GM21447 (cell line): ENCODE results near the gene CBX8.
A peak's percentile ranks its signal among the peaks of the same experiment; 100 is the strongest.

ENCODE experiments used
- ATAC-seq: cut with Tn5 transposase; IDR thresholded peaks from one replicate; pipeline ENCODE4 v1.9.1; 2021; ENCODE audit not compliant: unreplicated experiment

CBX8 gene

GRCh38 chr17:79808763-79809529, 12.1 kb upstream of the CBX8 start:
- no peak for ATAC-seq

DNA sequence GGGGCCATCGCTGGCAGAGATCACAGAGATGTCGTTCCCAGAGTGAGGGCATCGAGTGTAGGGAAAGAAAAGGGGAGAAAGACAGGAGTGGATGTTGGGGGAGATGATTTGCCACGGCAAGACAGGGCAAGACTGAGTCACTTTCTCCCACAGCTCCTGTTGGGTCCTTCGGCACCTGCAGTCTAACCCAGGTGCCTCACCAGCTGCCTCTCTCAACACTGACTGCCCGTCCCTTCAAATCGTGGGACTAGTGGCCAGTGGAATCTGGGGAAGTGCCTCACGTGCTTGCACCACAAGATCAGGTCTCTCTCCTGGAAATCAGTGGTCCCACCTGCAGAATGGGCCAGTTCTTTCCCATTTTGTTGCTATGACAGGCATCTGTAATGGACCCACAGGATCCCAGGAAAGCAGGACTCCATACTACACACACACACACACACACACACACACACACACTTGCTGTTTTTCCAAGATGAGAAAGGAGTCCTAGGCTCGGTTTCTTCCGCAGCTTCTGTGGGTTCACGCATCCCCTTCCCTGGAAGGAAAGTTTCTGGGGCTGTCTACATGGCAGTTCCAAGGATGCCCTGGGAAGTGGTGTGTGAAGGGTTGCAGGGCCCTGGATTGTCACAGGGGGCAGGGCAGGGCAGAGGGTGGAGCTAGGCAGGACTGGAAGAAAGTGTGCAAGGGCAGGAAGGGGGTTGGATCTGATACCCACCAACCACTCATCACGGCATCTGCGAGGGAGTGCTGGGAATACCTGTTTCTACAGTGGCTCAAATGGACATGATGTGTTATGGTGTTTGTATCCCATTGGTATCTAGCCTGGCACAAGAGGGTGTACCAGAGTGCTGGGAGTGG, 10.2 kb upstream of the CBX8 start:
- no peak for ATAC-seq

DNA sequence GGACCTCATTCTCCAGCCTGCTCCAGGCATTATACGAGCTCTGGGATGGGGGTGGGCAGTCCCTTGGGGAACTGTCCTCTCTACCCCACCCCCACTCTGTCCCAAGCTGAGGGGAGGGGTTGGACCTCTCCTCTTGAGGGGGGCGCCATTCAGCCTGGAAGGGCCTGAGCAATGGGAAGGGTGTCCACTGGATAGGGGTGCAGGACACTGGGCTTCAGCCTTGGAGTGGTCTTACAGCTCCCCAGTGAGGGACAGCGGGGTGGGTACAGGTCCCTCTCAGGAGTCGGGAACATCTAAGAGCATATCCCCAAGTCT, 9.5 kb upstream of the CBX8 start:
- no peak for ATAC-seq

- no peak for ATAC-seq
Observed at GRCh38 chr17:79804856-79805696, 8.2 kb upstream of the CBX8 start.

DNA sequence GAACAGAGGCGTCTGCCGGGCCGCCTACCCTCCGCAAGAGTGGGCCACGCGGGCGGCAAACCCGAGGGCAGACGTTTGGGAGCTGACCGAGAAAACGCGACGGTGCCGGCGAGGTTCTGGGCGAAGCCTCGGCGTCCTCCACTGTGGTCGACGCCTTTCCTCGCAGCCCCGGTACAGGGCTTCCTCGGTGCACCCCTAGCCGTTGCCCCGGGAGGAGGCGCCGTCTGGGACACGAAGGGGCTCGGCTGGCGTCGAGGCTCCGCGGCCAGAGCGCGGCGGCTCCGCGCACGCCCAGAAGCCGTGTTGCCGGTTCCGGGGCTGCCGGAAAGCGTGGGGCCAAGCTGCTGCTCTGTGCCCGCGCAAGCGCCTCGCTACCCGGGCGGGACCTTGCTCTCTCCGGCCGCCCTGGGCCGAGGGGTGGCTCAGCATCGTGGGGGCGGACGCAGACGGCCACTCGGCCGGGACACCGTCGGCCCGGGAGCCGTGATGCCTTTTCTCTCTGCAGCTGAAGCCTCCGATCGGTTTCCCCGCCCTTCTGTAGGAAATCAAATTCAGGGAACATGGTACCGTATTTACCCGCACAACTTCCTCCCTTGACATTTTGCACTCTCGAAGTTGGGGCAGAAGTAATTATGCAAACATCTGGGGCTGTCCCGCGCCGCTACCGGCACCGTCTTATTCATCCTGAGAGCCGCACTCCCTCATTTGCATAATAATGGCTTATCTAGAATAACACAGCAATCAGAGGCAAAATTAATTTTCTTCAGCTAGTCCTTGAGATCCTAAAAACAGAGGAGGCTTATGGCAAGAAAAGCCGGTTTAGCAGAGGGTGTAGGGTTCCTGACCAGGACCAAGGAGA, 7.3 kb upstream of the CBX8 start:
- peak; percentile 63 for ATAC-seq

GRCh38 chr17:79803421-79803996, 6.6 kb upstream of the CBX8 start:
- no peak for ATAC-seq

DNA sequence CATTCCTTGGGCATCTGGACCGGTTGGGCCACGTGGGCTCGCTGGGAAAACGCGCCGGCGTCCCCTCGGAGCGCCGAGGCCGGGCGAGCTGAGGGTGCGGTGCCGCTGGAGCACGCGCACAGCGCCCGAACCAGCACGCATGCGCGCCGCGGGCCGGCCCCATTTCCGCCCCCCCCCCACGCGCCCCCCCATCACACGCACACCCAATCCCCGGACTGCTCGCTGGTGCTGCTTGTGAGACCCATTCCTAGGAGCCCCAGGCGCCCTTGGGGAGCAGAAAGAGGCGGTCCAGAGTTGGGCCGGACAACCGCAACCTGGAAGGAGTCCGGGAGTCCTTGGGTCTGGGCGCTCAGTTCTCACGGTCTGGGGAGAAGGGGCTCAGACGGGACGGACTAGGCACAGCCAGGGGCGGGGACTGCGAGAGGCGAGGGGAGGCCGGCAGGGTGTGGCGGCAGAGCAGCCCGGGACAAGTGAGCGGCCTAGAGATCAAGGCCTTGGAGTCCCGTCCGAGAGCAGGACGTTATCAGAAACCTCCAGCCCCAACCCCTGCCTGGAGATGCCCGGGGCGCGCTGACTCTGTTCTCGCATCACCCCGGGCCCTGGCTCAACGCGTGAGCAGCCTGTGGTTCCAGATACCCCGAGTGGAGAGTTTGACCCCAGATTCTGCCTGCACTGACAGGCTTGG, 6.0 kb upstream of the CBX8 start:
- no peak for ATAC-seq

DNA sequence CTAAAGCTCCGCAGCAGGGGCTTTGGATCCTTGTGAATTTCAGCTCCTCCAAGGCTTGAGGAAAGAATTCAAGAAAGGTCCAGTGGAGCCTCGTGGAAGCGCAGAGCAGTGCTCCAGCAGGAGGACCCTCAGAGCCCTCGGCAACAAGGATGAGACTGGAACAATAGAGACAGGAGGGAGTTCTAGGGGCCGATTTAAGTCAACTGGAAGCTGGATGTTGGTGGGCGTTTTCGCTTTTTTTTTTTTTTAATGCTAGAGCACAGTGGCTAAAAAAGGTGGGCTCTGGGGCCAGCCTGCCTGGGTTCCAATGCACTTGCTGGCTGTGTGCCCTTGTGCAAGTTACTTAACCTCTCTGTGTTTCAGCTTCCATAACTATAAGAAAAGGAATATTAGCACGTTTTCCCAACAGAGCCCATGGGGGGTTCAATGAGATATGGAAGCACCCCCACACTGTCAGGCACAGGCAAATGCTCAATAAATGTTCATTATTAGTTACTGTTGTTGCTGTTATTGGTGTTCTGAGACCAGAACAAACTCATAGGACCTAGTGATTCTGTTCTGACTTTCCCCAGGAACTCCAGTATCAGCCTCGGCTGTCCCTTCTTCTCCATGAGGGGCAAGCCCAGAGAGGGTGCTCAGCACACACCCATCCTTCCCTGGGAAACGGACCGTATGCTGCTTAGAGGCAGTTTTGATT, 5.3 kb upstream of the CBX8 start:
- no peak for ATAC-seq

GRCh38 chr17:79801156-79802038, 4.5 kb upstream of the CBX8 start:
- no peak for ATAC-seq

- ATAC-seq: no peak
Observed at GRCh38 chr17:79800325-79801155, 3.7 kb upstream of the CBX8 start.

DNA sequence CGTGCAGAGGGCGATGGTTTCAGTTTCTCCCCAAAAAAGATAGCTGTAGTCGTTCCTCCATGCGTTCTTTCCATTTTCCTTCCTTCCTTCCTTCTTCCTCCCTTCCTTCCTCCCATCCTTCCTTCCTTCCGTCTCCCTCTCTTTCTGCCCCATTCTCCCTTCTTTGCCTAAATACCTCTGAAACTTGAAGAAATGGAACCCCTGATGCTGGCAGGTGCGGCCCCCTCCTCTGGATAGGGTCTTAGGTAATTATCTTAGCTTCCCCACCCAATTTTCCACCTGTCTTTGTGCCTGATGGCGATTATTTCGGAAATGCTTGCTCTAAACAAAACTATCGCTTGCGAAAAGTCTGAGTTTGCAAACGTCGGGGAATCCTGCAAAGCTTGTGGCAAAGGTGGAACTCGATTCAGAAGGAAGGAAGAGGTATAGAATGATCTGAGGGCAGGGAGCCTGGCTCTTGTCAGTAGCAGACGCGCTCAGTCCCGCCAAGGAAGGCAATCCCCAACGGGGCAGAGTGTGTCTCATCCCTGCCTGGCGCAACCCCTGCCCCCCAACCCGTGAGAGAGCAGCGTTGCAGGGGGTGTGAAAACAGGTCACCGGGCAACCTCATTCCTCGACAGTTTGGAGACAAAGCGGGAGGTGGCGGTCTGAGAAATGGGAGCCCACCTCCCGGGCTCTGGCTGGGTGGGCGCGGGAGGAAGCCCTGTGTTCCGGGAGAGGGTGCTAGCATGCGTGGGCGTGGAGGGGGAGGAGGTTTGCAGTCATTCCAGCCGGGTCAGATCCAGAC, 2.9 kb upstream of the CBX8 start:
- no peak for ATAC-seq

GRCh38 chr17:79799174-79799537, 2.3 kb upstream of the CBX8 start:
- ATAC-seq: no peak

- no peak for ATAC-seq
Observed at GRCh38 chr17:79798299-79799173, 1.7 kb upstream of the CBX8 start.

GRCh38 chr17:79797492-79798298, 818 bp upstream of the CBX8 start:
- peak; percentile 12 for ATAC-seq

- ATAC-seq: no peak
Observed at GRCh38 chr17:79796444-79796762, 474 bp downstream of the CBX8 start.
